HEK293 (cell line): ENCODE results near the gene ADAM23.

Source experiments
- CTCF ChIA-PET: fragments of 350-600 bp; formaldehyde crosslinking; extraction: SDS; loops from one replicate; lab custom pipeline; 2021; ENCODE audit warnings: antibody characterized with exemption; lab: Yijun Ruan, JAX
- POLR2A ChIA-PET: fragments of 300-600 bp; formaldehyde crosslinking; extraction: SDS; loops from one replicate; lab custom pipeline; 2020; ENCODE audit warnings: antibody characterized with exemption, inconsistent platforms; lab: Yijun Ruan, JAX
- H3K27ac ChIP-seq: fragments of 200-500 bp; sonication (Bioruptor generic); 2 replicates; pipeline ENCODE4 v1.5.1; 2014; ENCODE audit warnings: low read depth, low read length, control low read depth, inconsistent platforms; ENCODE audit errors: extremely low read depth
- H3K36me3 ChIP-seq, 2 experiments: fragments of 200-500 bp in 1 of 2; sonication (Bioruptor generic) in 1 of 2; 1 replicate in 1 of 2; 2 replicates in 1 of 2; pipeline ENCODE4 v1.5.1; 2014 to 2017; ENCODE audit warnings: inconsistent platforms in 2 of 2, low read length in 2 of 2; ENCODE audit not compliant: control insufficient read depth in 2 of 2, insufficient read depth in 1 of 2
- H3K4me1 ChIP-seq: fragments of 200-500 bp; sonication (Bioruptor generic); 2 replicates; pipeline ENCODE4 v1.5.1; 2014; ENCODE audit warnings: mild to moderate bottlenecking, low read length, inconsistent platforms; ENCODE audit not compliant: control insufficient read depth, insufficient read depth
- H3K4me3 ChIP-seq: 2 replicates; pipeline ENCODE4 v1.5.1; 2011; ENCODE audit warnings: low read depth, mild to moderate bottlenecking, control low read depth, low read length, moderate library complexity
- H3K9me3 ChIP-seq: fragments of 200-500 bp; sonication (Bioruptor generic); 2 replicates; pipeline ENCODE4 v1.5.1; 2014; ENCODE audit warnings: low read depth, low read length, inconsistent platforms; ENCODE audit not compliant: control insufficient read depth, insufficient read depth
- SETDB1 ChIP-seq: IDR thresholded peaks from one replicate; pipeline ENCODE4 v1.6.1; 2017; ENCODE audit warnings: mild to moderate bottlenecking, low read length, moderate library complexity, mixed read lengths; ENCODE audit not compliant: insufficient read length
- SP2 ChIP-seq: fragments of 450-650 bp; formaldehyde crosslinking; IDR thresholded peaks from 2 replicates; pipeline ENCODE4 v1.5.1; 2016; ENCODE audit warnings: missing biosample characterization, missing genetic modification characterization
- YY2 ChIP-seq: fragments of 450-650 bp; formaldehyde crosslinking; IDR thresholded peaks from 2 replicates; pipeline ENCODE4 v1.5.1; 2016; ENCODE audit warnings: missing biosample characterization, missing genetic modification characterization
- ZFP69B ChIP-seq: fragments of 450-650 bp; formaldehyde crosslinking; IDR thresholded peaks from 2 replicates; pipeline ENCODE4 v1.5.1; 2016; ENCODE audit warnings: missing biosample characterization, missing genetic modification characterization
- ZNF114 ChIP-seq: fragments of 450-650 bp; formaldehyde crosslinking; IDR thresholded peaks from 2 replicates; pipeline ENCODE4 v1.5.0; 2017; ENCODE audit warnings: missing biosample characterization, missing genetic modification characterization
- ZNF292 ChIP-seq: fragments of 450-650 bp; formaldehyde crosslinking; IDR thresholded peaks from 2 replicates; pipeline ENCODE4 v1.5.1; 2016; ENCODE audit warnings: low read depth, missing biosample characterization, missing genetic modification characterization, borderline replicate concordance
- ZNF473 ChIP-seq: fragments of 450-650 bp; formaldehyde crosslinking; IDR thresholded peaks from 2 replicates; pipeline ENCODE4 v1.5.1; 2017; ENCODE audit warnings: missing biosample characterization, missing genetic modification characterization
- ZNF544 ChIP-seq: fragments of 450-650 bp; formaldehyde crosslinking; IDR thresholded peaks from 2 replicates; pipeline ENCODE4 v1.5.0; 2017; ENCODE audit warnings: missing biosample characterization, missing genetic modification characterization
- ZNF660 ChIP-seq: fragments of 450-650 bp; IDR thresholded peaks from 2 replicates; pipeline ENCODE4 v1.5.1; 2018; ENCODE audit warnings: missing biosample characterization, mild to moderate bottlenecking, missing genetic modification characterization
- ZNF670 ChIP-seq: fragments of 450-650 bp; formaldehyde crosslinking; IDR thresholded peaks from 2 replicates; pipeline ENCODE4 v1.5.1; 2016; ENCODE audit warnings: missing biosample characterization, missing genetic modification characterization, low read depth
- ZNF747 ChIP-seq: fragments of 450-650 bp; formaldehyde crosslinking; IDR thresholded peaks from 2 replicates; pipeline ENCODE4 v1.5.1; 2016; ENCODE audit warnings: missing biosample characterization, missing genetic modification characterization
- ZNF837 ChIP-seq: fragments of 450-650 bp; formaldehyde crosslinking; IDR thresholded peaks from 2 replicates; pipeline ENCODE4 v1.5.1; 2016; ENCODE audit warnings: missing biosample characterization, missing genetic modification characterization
- TF ChIP-seq, protein P1 (sequence below): fragments of 450-650 bp; formaldehyde crosslinking; IDR thresholded peaks from 2 replicates; pipeline ENCODE4 v1.5.1; 2016; ENCODE audit warnings: missing biosample characterization, missing genetic modification characterization
- TF ChIP-seq, protein P2 (sequence below): fragments of 450-650 bp; formaldehyde crosslinking; optimal IDR thresholded peaks from 2 replicates; pipeline ENCODE3; 2016; ENCODE audit warnings: missing biosample characterization, mild to moderate bottlenecking, missing genetic modification characterization
- TF ChIP-seq, protein P3 (sequence below): fragments of 450-650 bp; formaldehyde crosslinking; IDR thresholded peaks from 2 replicates; pipeline ENCODE4 v1.5.1; 2016; ENCODE audit warnings: missing biosample characterization, missing genetic modification characterization, borderline replicate concordance
- TF ChIP-seq, protein P4 (sequence below): IDR thresholded peaks from 2 replicates; pipeline ENCODE4 v1.6.1; 2011; ENCODE audit warnings: mild to moderate bottlenecking, low read depth, low read length, borderline replicate concordance
- TF ChIP-seq, protein P5 (sequence below): fragments of 450-650 bp; formaldehyde crosslinking; IDR thresholded peaks from 2 replicates; pipeline ENCODE4; 2016; ENCODE audit warnings: missing biosample characterization, missing genetic modification characterization
- TF ChIP-seq, protein P6 (sequence below): fragments of 450-650 bp; formaldehyde crosslinking; IDR thresholded peaks from 2 replicates; pipeline ENCODE4 v1.5.1; 2017; ENCODE audit warnings: missing biosample characterization, missing genetic modification characterization

Gene ADAM23

DNA sequence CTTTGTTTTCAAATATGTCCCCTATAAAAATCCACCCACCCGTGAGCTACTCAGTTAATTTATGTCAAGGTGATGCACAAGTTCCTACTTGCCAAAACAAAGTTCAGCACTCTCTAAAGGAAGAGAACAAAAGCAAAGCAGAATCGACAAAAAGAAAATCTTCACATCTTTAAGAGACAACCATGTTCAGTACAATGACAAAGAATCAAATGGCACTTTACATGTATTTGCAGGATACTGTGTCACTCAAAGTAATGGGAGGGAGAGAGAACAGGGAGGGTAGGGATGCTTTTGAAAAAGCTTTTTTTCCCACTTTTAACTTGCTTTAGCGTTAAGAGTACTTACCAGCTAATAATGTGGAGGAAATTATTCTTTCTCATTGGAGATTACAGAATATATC, 159.9 kb downstream of the ADAM23 start:
- Histone ChIP-seq H3K36me3 (no peaks in the 10 kb centered on the region; a peak in 1 of 3 replicates), H3K27ac (no peak overlapping the region), H3K9me3 (no peaks in the 10 kb centered on the region), H3K4me1 (no peaks in the 10 kb centered on the region), H3K4me3 (no peak overlapping the region)
- ChIA-PET CTCF (interaction anchor here (0.6 to 0.7 kb wide), 2 partner anchors 11 to 80 kb away, joined by 4 to 6 read pairs; no protein-coding TSS in a partner anchor), POLR2A (no interaction called here)
- no peak for TF ChIP-seq ZNF473 (tag by site-specific recombination)

DNA sequence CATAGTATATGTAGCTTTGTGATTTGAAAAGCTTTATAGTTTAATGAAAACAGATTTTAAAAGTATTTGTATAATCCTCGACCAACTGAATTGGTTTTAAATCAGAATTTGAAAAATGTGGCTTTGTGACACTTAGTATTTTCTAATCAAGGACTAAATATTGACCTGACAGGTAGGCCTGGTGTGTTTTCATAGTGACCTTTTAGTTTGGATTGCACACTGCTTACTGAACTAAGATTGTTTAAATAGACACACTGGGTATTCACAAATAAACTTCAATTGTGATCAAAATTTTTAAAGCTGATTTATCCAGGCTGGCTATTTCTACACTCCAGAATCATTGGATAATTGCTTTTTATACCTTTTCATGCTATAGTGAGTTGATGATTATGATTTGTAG, 167.1 kb downstream of the ADAM23 start:
- H3K27ac ChIP-seq = no peak overlapping the region
- no peaks in the 10 kb centered on the region for H3K9me3 ChIP-seq
- H3K36me3 ChIP-seq = no peaks in the 10 kb centered on the region; a peak in 1 of 3 replicates
- no peaks in the 10 kb centered on the region for H3K4me1 ChIP-seq
- CTCF ChIA-PET = interaction anchor here (0.6 kb wide), 1 partner anchor 663 kb away, joined by 4 read pairs; no protein-coding TSS in a partner anchor
- POLR2A ChIA-PET = no interaction called here
- H3K4me3 ChIP-seq = no peak overlapping the region
- TF ChIP-seq ZNF747 (tag by site-specific recombination) (no peak), ZNF837 (no peak), ZNF544 (tag by site-specific recombination) (no peak), ZNF292 (tag by site-specific recombination) (no peak), ZNF670 (tag by site-specific recombination) (no peak), YY2 (tag by site-specific recombination) (no peak), SP2 (tag by site-specific recombination) (no peak), SETDB1 (no peak), ZNF114 (tag by site-specific recombination) (no peak), ZFP69B (no peak), ZNF660 (tag by site-specific recombination) (no peak)
- TF ChIP-seq, protein P1, sequence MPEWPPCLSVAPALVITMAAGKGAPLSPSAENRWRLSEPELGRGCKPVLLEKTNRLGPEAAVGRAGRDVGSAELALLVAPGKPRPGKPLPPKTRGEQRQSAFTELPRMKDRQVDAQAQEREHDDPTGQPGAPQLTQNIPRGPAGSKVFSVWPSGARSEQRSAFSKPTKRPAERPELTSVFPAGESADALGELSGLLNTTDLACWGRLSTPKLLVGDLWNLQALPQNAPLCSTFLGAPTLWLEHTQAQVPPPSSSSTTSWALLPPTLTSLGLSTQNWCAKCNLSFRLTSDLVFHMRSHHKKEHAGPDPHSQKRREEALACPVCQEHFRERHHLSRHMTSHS (tag by site-specific recombination) = no peak
- TF ChIP-seq, protein P2, sequence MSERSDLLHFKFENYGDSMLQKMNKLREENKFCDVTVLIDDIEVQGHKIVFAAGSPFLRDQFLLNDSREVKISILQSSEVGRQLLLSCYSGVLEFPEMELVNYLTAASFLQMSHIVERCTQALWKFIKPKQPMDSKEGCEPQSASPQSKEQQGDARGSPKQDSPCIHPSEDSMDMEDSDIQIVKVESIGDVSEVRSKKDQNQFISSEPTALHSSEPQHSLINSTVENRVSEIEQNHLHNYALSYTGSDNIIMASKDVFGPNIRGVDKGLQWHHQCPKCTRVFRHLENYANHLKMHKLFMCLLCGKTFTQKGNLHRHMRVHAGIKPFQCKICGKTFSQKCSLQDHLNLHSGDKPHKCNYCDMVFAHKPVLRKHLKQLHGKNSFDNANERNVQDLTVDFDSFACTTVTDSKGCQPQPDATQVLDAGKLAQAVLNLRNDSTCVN (tag by site-specific recombination) = no peak
- TF ChIP-seq, protein P3, sequence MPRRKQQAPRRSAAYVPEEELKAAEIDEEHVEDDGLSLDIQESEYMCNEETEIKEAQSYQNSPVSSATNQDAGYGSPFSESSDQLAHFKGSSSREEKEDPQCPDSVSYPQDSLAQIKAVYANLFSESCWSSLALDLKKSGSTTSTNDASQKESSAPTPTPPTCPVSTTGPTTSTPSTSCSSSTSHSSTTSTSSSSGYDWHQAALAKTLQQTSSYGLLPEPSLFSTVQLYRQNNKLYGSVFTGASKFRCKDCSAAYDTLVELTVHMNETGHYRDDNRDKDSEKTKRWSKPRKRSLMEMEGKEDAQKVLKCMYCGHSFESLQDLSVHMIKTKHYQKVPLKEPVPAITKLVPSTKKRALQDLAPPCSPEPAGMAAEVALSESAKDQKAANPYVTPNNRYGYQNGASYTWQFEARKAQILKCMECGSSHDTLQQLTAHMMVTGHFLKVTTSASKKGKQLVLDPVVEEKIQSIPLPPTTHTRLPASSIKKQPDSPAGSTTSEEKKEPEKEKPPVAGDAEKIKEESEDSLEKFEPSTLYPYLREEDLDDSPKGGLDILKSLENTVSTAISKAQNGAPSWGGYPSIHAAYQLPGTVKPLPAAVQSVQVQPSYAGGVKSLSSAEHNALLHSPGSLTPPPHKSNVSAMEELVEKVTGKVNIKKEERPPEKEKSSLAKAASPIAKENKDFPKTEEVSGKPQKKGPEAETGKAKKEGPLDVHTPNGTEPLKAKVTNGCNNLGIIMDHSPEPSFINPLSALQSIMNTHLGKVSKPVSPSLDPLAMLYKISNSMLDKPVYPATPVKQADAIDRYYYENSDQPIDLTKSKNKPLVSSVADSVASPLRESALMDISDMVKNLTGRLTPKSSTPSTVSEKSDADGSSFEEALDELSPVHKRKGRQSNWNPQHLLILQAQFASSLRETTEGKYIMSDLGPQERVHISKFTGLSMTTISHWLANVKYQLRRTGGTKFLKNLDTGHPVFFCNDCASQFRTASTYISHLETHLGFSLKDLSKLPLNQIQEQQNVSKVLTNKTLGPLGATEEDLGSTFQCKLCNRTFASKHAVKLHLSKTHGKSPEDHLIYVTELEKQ = no peak
- TF ChIP-seq, protein P4, sequence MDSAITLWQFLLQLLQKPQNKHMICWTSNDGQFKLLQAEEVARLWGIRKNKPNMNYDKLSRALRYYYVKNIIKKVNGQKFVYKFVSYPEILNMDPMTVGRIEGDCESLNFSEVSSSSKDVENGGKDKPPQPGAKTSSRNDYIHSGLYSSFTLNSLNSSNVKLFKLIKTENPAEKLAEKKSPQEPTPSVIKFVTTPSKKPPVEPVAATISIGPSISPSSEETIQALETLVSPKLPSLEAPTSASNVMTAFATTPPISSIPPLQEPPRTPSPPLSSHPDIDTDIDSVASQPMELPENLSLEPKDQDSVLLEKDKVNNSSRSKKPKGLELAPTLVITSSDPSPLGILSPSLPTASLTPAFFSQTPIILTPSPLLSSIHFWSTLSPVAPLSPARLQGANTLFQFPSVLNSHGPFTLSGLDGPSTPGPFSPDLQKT = no peak
- TF ChIP-seq, protein P5, sequence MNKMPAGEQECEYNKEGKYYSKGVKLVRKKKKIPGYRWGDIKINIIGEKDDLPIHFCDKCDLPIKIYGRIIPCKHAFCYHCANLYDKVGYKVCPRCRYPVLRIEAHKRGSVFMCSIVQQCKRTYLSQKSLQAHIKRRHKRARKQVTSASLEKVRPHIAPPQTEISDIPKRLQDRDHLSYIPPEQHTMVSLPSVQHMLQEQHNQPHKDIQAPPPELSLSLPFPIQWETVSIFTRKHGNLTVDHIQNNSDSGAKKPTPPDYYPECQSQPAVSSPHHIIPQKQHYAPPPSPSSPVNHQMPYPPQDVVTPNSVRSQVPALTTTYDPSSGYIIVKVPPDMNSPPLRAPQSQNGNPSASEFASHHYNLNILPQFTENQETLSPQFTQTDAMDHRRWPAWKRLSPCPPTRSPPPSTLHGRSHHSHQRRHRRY (tag by site-specific recombination) = no peak
- TF ChIP-seq, protein P6, sequence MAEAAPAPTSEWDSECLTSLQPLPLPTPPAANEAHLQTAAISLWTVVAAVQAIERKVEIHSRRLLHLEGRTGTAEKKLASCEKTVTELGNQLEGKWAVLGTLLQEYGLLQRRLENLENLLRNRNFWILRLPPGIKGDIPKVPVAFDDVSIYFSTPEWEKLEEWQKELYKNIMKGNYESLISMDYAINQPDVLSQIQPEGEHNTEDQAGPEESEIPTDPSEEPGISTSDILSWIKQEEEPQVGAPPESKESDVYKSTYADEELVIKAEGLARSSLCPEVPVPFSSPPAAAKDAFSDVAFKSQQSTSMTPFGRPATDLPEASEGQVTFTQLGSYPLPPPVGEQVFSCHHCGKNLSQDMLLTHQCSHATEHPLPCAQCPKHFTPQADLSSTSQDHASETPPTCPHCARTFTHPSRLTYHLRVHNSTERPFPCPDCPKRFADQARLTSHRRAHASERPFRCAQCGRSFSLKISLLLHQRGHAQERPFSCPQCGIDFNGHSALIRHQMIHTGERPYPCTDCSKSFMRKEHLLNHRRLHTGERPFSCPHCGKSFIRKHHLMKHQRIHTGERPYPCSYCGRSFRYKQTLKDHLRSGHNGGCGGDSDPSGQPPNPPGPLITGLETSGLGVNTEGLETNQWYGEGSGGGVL (tag by site-specific recombination) = no peak
